Activated CD4-positive, alpha-beta T cell treated with anti-CD3 and anti-CD28 coated beads, Interleukin-2, amount 50 U/mL, for 1 hour (primary cell): ENCODE data around the gene SURF4.
"Not testable (repeated sequence)": the region's sequence is repeated elsewhere in the genome, so short reads cannot be mapped to it uniquely, and the experiment has no call there.

ENCODE experiments used
- DNase-seq: peaks from one replicate; pipeline ENCODE4 v3.0.0-alpha.2; 2020

Gene SURF4

GRCh38 chr9:133331641-133332380 is 44.0 kb downstream of the SURF4 start:
- DNase-seq, result no peak

DNA sequence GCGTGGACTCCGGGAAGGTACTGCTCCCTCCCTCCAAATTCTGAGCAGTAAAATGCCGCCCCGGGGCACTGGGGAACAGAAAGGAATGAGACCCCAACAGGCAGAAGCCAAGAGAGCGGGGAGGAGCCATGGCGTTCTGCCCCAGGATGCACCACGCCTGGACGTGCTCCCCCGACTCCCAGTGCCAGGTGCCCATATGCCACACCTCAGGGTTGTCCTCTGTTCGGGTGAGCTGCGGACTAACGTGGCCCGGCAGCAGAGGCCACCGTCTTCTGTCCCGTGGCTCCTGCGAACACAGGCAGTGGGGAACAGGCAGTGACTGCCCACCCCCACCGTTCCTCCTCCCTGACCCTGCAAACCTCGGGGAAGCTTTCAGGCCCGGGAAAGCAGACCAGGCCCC is 44.6 kb downstream of the SURF4 start:
- no peak for DNase-seq

DNA sequence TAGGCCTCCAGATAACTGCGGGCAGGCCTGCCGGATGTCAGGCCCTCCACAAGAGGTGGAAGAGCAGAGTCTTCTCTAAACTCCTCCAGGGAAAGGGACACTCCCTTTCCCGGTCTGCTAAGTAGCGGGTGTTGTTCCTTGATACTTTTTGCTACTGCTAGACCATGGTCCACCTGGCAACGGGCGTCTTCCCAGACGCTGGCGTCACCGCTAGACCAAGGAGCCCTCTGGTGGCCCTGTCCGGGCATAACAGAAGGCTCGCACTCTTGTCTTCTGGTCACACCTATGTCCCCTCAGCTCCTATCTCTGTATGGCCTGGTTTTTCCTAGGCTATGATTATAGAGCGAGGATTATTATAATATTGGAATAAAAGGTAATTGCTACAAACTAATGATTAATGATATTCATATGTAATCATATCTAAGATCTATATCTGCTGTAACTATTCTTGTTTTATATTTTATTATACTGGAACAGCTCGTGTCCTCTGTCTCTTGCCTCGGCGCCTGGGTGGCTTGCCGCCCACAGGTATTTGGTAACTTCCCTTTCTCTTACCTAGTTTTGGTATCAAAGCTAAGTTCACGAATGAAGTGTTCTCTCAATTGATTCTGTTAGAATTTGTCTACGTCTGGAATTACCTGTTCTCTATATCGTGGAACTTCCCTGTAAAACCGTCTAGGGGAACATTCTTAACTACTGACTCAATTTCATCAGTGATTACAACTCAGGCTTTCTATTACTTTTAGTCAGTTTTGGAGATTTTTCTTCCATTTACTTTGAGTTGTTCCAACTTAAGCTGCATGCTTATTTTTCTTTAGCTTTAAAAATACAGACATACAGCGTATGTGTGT is 46.3 kb downstream of the SURF4 start:
- DNase-seq, result not testable (repeated sequence)

DNA sequence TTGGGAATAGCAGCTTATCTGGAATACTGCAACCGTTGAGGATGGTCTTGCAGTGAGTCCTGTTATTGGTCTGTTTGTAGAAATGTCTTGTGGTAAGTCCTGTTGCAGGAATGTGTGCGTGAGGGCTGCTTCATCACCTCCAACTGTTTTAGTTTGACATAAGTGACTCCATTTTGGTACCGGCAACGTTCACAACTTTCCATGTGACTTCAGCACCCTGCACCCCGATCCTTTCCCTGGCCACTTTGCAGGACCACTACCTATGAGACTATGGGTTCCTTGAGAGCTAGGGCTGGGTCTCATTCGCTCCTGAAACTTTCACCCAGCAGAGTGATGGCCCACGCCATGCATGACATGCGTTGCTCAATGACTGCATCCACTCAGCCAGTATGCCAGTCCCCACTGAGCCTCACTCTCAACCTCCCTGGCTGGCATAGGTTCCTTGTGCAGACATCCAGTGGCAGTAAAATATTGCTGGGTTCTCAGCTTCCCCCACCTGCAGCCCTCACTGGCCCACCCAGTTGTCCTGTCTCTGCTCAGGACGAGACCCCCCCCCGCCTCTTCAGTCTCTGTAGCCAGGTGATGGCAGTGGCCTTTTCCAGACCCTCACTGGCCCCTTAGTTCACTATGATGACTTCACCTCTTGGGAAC is 47.9 kb downstream of the SURF4 start:
- DNase-seq, result no peak

- DNase-seq, result not testable (repeated sequence)
These were observed 48.8 kb downstream of the SURF4 start for GRCh38 chr9:133327021-133327420.

- no peak for DNase-seq
These were observed 51.7 kb downstream of the SURF4 start for GRCh38 chr9:133323991-133324703.

DNA sequence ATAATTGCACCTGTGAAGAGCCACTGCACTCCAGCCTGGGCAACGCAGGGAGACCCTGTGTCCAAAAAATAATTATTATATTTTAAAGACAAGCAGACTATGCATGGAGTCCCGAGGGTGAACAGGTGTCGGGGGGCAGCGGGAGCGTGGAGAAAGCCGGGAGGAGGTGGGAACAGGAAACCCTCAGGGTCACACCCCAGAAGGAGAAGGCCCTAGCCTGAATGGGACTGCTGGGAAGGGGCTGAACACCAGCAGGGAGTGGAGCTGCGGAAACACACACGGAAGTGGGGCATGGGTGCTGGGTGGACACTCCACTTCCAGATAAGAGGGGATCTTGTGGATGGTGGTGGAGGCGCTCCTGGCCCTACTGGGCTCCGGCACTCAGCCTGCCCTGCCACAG is 52.6 kb downstream of the SURF4 start:
- DNase-seq, result no peak

DNA sequence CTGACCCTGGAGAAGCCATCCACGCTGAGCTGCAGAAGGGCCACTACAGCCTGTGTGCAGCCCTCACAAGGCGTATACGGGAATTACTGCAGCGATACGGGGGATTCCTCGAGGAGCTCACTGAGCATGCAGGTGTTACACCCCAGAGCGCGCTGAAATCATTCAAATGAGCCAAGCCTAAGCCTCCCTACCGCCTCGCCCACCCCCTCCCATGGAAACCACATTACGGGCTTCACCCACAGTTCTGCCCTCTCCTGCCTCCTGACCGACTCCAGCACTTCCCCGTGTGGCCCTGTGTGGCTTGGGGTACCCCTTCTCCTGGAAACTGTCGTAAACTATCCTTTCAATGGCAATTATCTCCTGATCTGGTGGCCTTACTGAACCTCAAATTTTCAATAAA is 53.2 kb downstream of the SURF4 start:
- no peak for DNase-seq

- DNase-seq, result no peak
These were observed 54.4 kb downstream of the SURF4 start for GRCh38 chr9:133321411-133321935.

DNA sequence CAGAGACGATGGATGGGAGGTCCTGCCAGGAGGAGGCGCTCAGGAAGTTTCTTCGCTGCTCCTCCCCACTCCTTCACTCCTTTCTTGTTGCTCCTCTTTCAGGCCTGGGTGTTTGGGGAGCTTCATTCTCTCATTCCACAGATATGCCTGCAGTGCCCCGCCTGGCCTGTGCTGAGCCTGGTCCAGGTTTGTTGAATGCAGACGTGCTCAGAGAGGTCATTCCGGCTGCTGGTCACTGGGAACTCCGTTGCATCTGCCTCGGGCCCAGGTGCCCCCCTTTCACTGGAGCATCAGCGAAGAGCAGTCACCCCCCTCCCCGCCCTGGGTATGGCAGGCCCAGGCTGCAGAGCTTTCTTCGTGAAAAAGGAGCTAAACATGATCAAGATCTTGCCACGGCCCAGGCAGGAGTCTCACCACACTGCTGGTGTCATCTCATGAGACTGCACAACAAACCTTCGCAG is 55.4 kb downstream of the SURF4 start:
- DNase-seq, result no peak

DNA sequence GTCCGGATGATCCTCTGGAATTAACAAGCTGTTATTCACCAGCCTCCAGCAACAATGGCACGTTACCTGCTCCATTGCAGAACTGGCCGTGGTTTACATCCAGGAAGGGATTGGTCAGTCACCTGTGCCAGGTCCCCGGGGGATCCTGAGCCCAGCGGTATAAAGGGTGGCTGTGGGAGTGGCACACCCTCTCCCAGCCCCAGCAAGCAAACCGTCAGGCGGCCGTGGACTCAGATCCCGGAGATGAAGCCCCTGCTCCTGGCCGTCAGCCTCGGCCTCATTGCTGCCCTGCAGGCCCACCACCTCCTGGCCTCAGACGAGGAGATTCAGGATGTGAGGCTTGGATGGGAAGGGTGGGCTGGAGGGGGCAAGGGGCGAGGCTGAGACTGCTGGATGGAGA is 58.3 kb downstream of the SURF4 start:
- DNase-seq, result not testable (repeated sequence)

DNA sequence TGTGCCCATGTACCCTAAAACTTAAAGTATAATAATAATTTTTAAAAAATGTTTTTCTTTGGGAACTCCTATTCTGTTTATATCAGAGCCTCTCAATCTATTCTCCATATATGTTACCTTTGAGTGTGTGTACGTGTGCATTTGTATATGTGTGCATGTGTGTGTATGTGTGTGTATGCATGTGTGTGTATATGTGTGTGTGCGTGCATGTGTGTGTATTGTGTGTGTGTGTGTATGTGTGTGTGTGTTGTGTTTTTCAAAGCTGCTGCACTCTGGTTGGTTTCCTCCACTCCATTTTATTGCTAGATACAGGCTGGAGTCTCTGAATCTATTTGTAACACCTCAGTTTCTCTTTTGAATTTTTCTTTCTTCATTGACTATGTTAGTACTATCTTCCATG is 59.9 kb downstream of the SURF4 start:
- DNase-seq, result no peak
